Small intestine (tissue), 7 donors: ENCODE data around the gene MNT. TPM values are rescaled to one million over a fixed set of nuclear protein-coding genes. Genes with fewer than 3 reads are reported as not detected.
A peak's percentile ranks its signal among the peaks of the same experiment; 100 is the strongest.

ENCODE experiments used
- DNase-seq, 2 donors: peaks; one replicate each; pipeline versions ENCODE4 v3.0.0 to v3.0.0-alpha.2; 2013
- FAIRE-seq: peaks from 2 replicates; lab custom pipeline; 2012; peaks lifted over from hg19 to GRCh38; lab: Jason Lieb, UNC
- H3K27ac ChIP-seq, 3 donors: one replicate each; pipeline ENCODE4 v1.5.1; 2013; ENCODE audit warnings: low read length in 2 of 3, mild to moderate bottlenecking in 2 of 3, control low read depth in 1 of 3, inconsistent platforms in 1 of 3, low read depth in 1 of 3, moderate library complexity in 1 of 3
- H3K27me3 ChIP-seq, 3 donors: one replicate each; pipeline ENCODE4 v1.6.1; 2013; ENCODE audit warnings: low read length in 3 of 3, inconsistent platforms in 1 of 3; ENCODE audit not compliant: control insufficient read depth in 3 of 3, insufficient read depth in 3 of 3
- H3K36me3 ChIP-seq, 3 donors: one replicate each; pipeline ENCODE4 v1.6.1; 2013; ENCODE audit warnings: low read length in 3 of 3, inconsistent platforms in 1 of 3, low read depth in 1 of 3, mild to moderate bottlenecking in 1 of 3, moderate library complexity in 1 of 3; ENCODE audit not compliant: control insufficient read depth in 3 of 3, insufficient read depth in 2 of 3
- H3K4me1 ChIP-seq, 3 donors: one replicate each; pipeline ENCODE4 v1.6.1; 2013; ENCODE audit warnings: low read length in 2 of 3, inconsistent platforms in 1 of 3, low read depth in 1 of 3, mild to moderate bottlenecking in 1 of 3, moderate library complexity in 1 of 3; ENCODE audit not compliant: control insufficient read depth in 3 of 3, insufficient read depth in 2 of 3
- H3K4me3 ChIP-seq, 3 donors: one replicate each; pipeline ENCODE4 v1.5.1; 2013; ENCODE audit warnings: low read length in 3 of 3, control low read depth in 1 of 3, inconsistent platforms in 1 of 3, low read depth in 1 of 3, mild to moderate bottlenecking in 1 of 3, moderate library complexity in 1 of 3
- H3K9me3 ChIP-seq, 2 donors: one replicate each; pipeline ENCODE4 v1.6.1; 2013; ENCODE audit warnings: low read depth in 1 of 2, low read length in 1 of 2; ENCODE audit not compliant: control insufficient read depth in 2 of 2, insufficient read depth in 1 of 2
- WGBS, 3 donors: extraction: QIAGEN DNeasy Blood & Tissue Kit; methylation state at CpG; one replicate each; pipeline ENCODE4 v1.1.7; 2013; 5-methylcytosine and 5-hydroxymethylcytosine counted together
- polyA plus RNA-seq, 4 donors: library from polyadenylated mRNA; stranded (reverse) in 3 of 4; unstranded in 1 of 4; fragments of 200-250 nt in 3 of 4; fragments of 120-200 nt in 1 of 4; gene quantifications; one replicate each; pipeline versions ENCODE4 v1.2.1 to v1.2.3, GENCODE V29; 2013
- donor health status: healthy with polysubstance abuse.
- donor health status: control.
- donor health status: control.
- donor health status: Bipolar disorder and iron deficiency.
- donor health status: healthy.

The MNT gene
- polyA plus RNA-seq, 4 donors: 4.2 to 18.9 (median 8.1) TPM

GRCh38 chr17:2427215-2427614 lies 26.4 kb upstream of the MNT start:
- WGBS, 3 donors: 64 to 74% (median 67%) methylated on average over 2 of the region's 2 CpGs
- no peak overlapping the region for H3K4me3 ChIP-seq
- H3K27me3 ChIP-seq: no peaks in the 10 kb centered on the region
- H3K4me1 ChIP-seq: no peaks in the 10 kb centered on the region
- H3K36me3 ChIP-seq: peaks cover 0 to 32% (median 0%) of the 10 kb centered on the region in 3 donors
- no peak overlapping the region for H3K27ac ChIP-seq
- FAIRE-seq (no peak), DNase-seq (no peak)
- H3K9me3 ChIP-seq: no peaks in the 10 kb centered on the region

GRCh38 chr17:2423271-2423670 lies 22.4 kb upstream of the MNT start:
- no peak for FAIRE-seq
- no peaks in the 10 kb centered on the region for H3K4me1 ChIP-seq
- WGBS, 3 donors: 90 to 95% (median 95%) methylated on average over 6 of the region's 6 CpGs

GRCh38 chr17:2421315-2422147 lies 20.7 kb upstream of the MNT start:
- FAIRE-seq (no peak), DNase-seq (peak in 1 of 2 donors; percentile 27)
- Histone ChIP-seq H3K36me3 (peaks cover 3 to 56% (median 10%) of the 10 kb centered on the region in 3 donors), H3K27ac (no peak overlapping the region), H3K4me3 (no peak overlapping the region), H3K4me1 (no peaks in the 10 kb centered on the region), H3K9me3 (no peaks in the 10 kb centered on the region), H3K27me3 (no peaks in the 10 kb centered on the region)
- 82 to 86% (median 84%) methylated on average over 27 of the region's 27 CpGs for WGBS, 3 donors

More at GRCh38 chr17:2423271-2423670, 22.4 kb upstream of the MNT start:
- Histone ChIP-seq H3K27me3 (no peaks in the 10 kb centered on the region), H3K27ac (no peak overlapping the region), H3K4me3 (no peak overlapping the region), H3K9me3 (no peaks in the 10 kb centered on the region), H3K36me3 (peaks cover 3 to 59% (median 10%) of the 10 kb centered on the region in 3 donors)
- no peak for DNase-seq

DNA sequence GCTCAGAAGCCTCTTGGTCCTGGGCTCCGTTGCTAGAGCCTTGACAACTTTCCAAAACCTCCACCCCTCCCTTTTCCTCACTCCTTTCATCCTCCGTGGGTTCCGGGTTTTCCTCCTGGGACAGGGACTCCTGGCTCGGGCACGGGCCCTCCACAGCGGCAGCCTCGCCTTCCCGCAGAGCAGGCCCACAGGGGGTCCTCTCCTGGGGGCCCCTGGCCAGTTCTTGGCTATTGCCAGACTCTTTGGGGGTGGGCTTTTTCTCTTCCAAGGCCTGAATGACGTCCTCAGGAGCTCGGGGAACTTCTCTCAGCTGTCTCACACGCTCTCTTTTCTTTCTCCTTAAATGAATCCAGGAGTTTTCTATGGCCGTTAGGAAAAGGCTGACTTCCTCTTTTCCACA lies 19.3 kb upstream of the MNT start:
- WGBS, 3 donors: 83 to 95% (median 95%) methylated on average over 12 of the region's 12 CpGs
- no peaks in the 10 kb centered on the region for H3K4me1 ChIP-seq
- no peaks in the 10 kb centered on the region for H3K9me3 ChIP-seq
- no peaks in the 10 kb centered on the region for H3K27me3 ChIP-seq
- FAIRE-seq: no peak
- H3K27ac ChIP-seq: no peak overlapping the region
- peaks cover 3 to 57% (median 10%) of the 10 kb centered on the region in 3 donors for H3K36me3 ChIP-seq
- no peak overlapping the region for H3K4me3 ChIP-seq
- DNase-seq: no peak

DNA sequence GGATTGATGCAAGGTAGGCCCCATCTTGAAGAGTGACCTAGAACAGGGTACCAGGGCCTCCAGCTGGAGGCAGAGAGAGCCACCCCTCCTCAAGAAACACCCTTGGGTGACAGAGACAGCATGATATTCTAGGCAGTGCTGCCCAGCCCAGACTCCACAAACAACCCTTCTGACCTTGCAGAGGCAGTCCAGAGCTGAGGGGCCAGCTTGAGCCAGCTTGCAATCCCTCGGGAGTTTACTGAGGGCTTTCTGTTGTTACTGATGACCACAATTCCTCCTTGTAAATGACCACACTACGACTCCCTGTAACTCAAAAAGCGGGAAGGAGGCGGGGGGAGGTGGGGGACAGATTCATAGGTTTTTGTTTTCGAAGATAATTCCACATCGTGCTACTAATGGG lies 18.6 kb upstream of the MNT start:
- DNase-seq (no peak), FAIRE-seq (no peak)
- Histone ChIP-seq H3K9me3 (no peaks in the 10 kb centered on the region), H3K4me1 (no peaks in the 10 kb centered on the region), H3K27ac (peak overlapping the region in 1 of 3 donors; percentile 17), H3K36me3 (peaks cover 3 to 64% (median 10%) of the 10 kb centered on the region in 3 donors), H3K27me3 (no peaks in the 10 kb centered on the region), H3K4me3 (no peak overlapping the region)
- WGBS, 3 donors: 91 to 96% (median 92%) methylated on average over 6 of the region's 6 CpGs

DNA sequence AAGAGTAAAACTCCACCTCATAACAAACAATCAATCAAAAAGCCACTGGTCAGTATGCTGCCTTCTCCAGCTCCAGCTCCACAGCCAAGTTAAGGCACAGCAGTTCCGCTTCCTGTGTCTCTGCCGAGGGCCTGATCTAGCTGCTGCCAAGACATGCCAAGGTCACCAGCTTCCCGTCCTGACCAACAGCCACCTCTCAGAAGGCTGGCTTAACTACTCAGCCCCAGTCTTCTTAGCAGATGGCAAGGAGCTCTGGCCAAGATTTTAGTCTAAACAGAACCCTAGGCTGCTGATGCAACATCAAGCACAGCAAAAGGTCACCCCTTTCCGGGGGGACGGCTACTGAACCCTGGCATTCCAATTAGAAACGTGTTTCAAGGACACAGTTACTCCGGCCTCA lies 17.7 kb upstream of the MNT start:
- FAIRE-seq (no peak), DNase-seq (no peak)
- no peaks in the 10 kb centered on the region for H3K9me3 ChIP-seq
- peak overlapping the region in 1 of 3 donors; percentile 48 for H3K27ac ChIP-seq
- H3K4me1 ChIP-seq: no peaks in the 10 kb centered on the region
- H3K27me3 ChIP-seq: no peaks in the 10 kb centered on the region
- no peak overlapping the region for H3K4me3 ChIP-seq
- 75 to 91% (median 81%) methylated on average over 7 of the region's 7 CpGs for WGBS, 3 donors
- H3K36me3 ChIP-seq: peaks cover 3 to 68% (median 10%) of the 10 kb centered on the region in 3 donors

DNA sequence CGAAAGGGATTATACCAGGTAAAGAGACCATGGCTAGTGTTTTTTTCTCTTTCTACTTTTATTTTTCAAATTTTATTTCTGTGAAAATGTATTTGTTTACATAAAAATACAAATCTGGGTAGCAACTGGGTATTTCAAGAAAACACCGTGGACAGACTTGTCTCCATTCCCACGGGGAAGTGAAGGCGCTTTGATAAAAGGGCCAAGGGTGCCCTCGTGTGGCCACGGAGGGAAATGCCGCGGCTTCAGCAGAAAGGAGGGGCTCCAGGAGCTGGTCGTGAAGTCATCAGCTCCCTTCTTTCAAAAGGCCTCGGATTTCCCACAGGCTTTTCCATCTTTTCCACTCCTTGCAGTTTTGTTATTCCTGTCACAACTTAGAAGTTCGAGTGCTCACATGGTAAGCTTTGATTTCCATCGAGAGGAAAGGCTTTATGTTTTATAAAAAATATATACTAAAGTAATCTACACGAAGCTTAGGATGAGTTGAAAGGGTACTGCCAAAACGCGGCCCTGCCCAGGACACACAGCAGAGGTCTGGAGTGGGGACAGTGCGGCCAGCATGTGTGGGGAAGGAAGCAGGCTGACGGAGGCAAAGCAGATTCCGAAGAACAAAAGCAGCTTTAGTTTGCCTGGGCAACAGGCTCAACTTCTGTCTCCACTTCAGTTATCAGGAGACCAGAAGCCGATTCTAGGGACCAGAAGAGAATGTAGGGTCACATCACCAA lies 15.3 kb upstream of the MNT start:
- Histone ChIP-seq H3K27ac (no peak overlapping the region), H3K4me3 (no peak overlapping the region), H3K27me3 (no peaks in the 10 kb centered on the region), H3K9me3 (no peaks in the 10 kb centered on the region), H3K36me3 (peaks cover 3 to 64% (median 10%) of the 10 kb centered on the region in 3 donors), H3K4me1 (no peaks in the 10 kb centered on the region)
- DNase-seq (peak; percentile 86 to 92), FAIRE-seq (peak; percentile 26)
- WGBS, 3 donors: 34% methylated on average over 19 of the region's 19 CpGs

- WGBS, 3 donors: 85 to 92% (median 89%) methylated on average over 9 of the region's 9 CpGs
- no peaks in the 10 kb centered on the region for H3K4me1 ChIP-seq
- FAIRE-seq: no peak
- H3K27me3 ChIP-seq: no peaks in the 10 kb centered on the region
- no peak overlapping the region for H3K27ac ChIP-seq
- peaks cover 0 to 62% (median 7%) of the 10 kb centered on the region in 3 donors for H3K36me3 ChIP-seq
- no peaks in the 10 kb centered on the region for H3K9me3 ChIP-seq
- DNase-seq: no peak
- H3K4me3 ChIP-seq: no peak overlapping the region
These were observed 14.2 kb upstream of the MNT start for GRCh38 chr17:2415081-2415480.
